ENCODE data around the gene RTN4R.
"Not testable (repeated sequence)": the region's sequence is repeated elsewhere in the genome, so short reads cannot be mapped to it uniquely, and the experiment has no call there.

GRCh38 chr22:20307448-20308447, 39.6 kb upstream of the RTN4R start:
- TF ChIP-seq POLR2A, CTCF (IDR thresholded peaks at IDR 0.05): not testable (repeated sequence)
